HepG2 (cell line): ENCODE data around the gene USP30. TPM values are rescaled to one million over a fixed set of nuclear protein-coding genes. Genes with fewer than 3 reads are reported as not detected.

Experiments used
- HNF4G ChIP-seq, 2 experiments: sonication (generic) in 1 of 2; formaldehyde crosslinking in 1 of 2; IDR thresholded peaks; 2 replicates each; pipeline versions ENCODE4 v1.4.0 to v1.6.1; 2011 to 2020; ENCODE audit warnings: borderline replicate concordance in 2 of 2, low read depth in 2 of 2, mild to moderate bottlenecking in 2 of 2, low read length in 1 of 2, missing genetic modification reagents in 1 of 2, moderate library complexity in 1 of 2
- NR2F6 ChIP-seq, 2 experiments: IDR thresholded peaks; 2 replicates each; pipeline ENCODE4 v1.6.1; 2016; ENCODE audit warnings: antibody characterized with exemption in 1 of 2, mild to moderate bottlenecking in 1 of 2
- RXRA ChIP-seq: sonication (generic); formaldehyde crosslinking; IDR thresholded peaks from 2 replicates; pipeline ENCODE4 v1.5.1; 2020; ENCODE audit warnings: missing genetic modification reagents
- SNRNP70 ChIP-seq: fragments of 200-400 bp; formaldehyde crosslinking; IDR thresholded peaks from 2 replicates; pipeline ENCODE4 v1.6.1; 2017; ENCODE audit warnings: mild to moderate bottlenecking, low read depth, low read length, moderate library complexity
- ZNF10 ChIP-seq: sonication (generic); formaldehyde crosslinking; IDR thresholded peaks from 2 replicates; pipeline ENCODE4 v1.4.0; 2020; ENCODE audit warnings: mild to moderate bottlenecking, low read depth, missing genetic modification reagents, borderline replicate concordance
- ZNF501 ChIP-seq: sonication (generic); formaldehyde crosslinking; IDR thresholded peaks from 2 replicates; pipeline ENCODE4 v1.5.1; 2020; ENCODE audit warnings: mild to moderate bottlenecking, moderate library complexity, missing genetic modification reagents
- polyA plus RNA-seq, 8 experiments: library from polyadenylated mRNA; depleted of rRNA in 3 of 8; stranded (reverse) in 7 of 8; unstranded in 1 of 8; fragments of >200 nt; fragmentation: Illumina TruSeq in 4 of 8; extraction: Trizol in 4 of 8; gene quantifications; 2 replicates each; pipeline versions ENCODE4 v1.2.1 to v1.2.3, GENCODE V29; 2011 to 2016; ENCODE audit warnings: low read depth in 4 of 8, missing spikeins in 1 of 8, mixed read lengths in 1 of 8; ENCODE audit not compliant: insufficient read depth in 1 of 8
- total RNA-seq, 5 experiments: library from RNA; depleted of rRNA; stranded (reverse); fragments of >200 nt; fragmentation: Illumina TruSeq; extraction: Trizol; gene quantifications; 2 replicates each; pipeline ENCODE4 v1.2.3, GENCODE V29; 2016; ENCODE audit warnings: low read depth in 1 of 5
- TF ChIP-seq, protein P1 (sequence below): sonication (generic); formaldehyde crosslinking; IDR thresholded peaks from 2 replicates; pipeline ENCODE4 v1.9.0; 2022; ENCODE audit warnings: low read depth, missing genetic modification reagents
- TF ChIP-seq, protein P2 (sequence below): sonication (generic); formaldehyde crosslinking; IDR thresholded peaks from 2 replicates; pipeline ENCODE4 v1.4.0; 2020; ENCODE audit warnings: missing genetic modification reagents
- TF ChIP-seq, protein P3 (sequence below): sonication (generic); formaldehyde crosslinking; IDR thresholded peaks from 2 replicates; pipeline ENCODE4 v1.4.0; 2020; ENCODE audit warnings: missing genetic modification reagents
- TF ChIP-seq, protein P4 (sequence below): IDR thresholded peaks from 2 replicates; pipeline ENCODE4 v1.6.1; 2016; ENCODE audit warnings: low read depth, borderline replicate concordance
- TF ChIP-seq, protein P5 (sequence below): IDR thresholded peaks from 2 replicates; pipeline ENCODE4 v1.6.1; 2016

Gene USP30
- total and polyA plus RNA-seq, 2 of the 13 experiments (the other 11 are each of a cell fraction or from before 2014, with no cell fraction given), result 11.2 to 20.8 TPM

DNA sequence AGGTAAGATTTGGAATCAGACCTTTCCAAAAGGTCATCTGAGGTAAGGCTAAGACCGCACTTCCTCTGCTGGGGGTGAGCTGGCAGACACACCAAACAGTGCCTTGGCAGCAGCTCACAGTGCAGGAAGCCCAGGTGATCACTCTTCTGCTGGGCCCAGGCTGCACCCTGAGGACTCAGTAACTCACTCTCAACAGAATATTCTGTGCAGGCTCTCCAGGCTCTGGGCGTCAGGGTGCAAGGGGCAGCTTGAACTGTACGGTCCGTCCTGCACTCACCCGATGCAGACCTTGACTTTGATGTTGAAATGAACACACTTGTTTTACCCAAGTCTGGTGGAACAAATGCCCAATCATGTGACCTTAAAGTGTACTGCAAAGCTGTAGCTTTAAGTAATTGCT, 34.9 kb downstream of the USP30 start (continued):
- TF ChIP-seq, protein P1, sequence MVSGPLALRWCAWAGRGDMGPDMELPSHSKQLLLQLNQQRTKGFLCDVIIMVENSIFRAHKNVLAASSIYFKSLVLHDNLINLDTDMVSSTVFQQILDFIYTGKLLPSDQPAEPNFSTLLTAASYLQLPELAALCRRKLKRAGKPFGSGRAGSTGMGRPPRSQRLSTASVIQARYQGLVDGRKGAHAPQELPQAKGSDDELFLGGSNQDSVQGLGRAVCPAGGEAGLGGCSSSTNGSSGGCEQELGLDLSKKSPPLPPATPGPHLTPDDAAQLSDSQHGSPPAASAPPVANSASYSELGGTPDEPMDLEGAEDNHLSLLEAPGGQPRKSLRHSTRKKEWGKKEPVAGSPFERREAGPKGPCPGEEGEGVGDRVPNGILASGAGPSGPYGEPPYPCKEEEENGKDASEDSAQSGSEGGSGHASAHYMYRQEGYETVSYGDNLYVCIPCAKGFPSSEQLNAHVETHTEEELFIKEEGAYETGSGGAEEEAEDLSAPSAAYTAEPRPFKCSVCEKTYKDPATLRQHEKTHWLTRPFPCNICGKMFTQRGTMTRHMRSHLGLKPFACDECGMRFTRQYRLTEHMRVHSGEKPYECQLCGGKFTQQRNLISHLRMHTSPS (CRISPR knock-in tag), result peak; percentile 58; the same call in 1 of the 2 replicates
- TF ChIP-seq, protein P2, sequence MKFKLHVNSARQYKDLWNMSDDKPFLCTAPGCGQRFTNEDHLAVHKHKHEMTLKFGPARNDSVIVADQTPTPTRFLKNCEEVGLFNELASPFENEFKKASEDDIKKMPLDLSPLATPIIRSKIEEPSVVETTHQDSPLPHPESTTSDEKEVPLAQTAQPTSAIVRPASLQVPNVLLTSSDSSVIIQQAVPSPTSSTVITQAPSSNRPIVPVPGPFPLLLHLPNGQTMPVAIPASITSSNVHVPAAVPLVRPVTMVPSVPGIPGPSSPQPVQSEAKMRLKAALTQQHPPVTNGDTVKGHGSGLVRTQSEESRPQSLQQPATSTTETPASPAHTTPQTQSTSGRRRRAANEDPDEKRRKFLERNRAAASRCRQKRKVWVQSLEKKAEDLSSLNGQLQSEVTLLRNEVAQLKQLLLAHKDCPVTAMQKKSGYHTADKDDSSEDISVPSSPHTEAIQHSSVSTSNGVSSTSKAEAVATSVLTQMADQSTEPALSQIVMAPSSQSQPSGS (CRISPR knock-in tag), result 0 out of 2 replicates have a peak, but pooled peaks have one; percentile 21
- TF ChIP-seq HNF4G (IDR thresholded peaks at IDR 0.05; ENCODE audit: borderline replicate concordance, low read depth, low read length), result peak; percentile 49; the same call in 1 of the 2 replicates
- TF ChIP-seq HNF4G (CRISPR knock-in tag; IDR thresholded peaks at IDR 0.05; ENCODE audit: borderline replicate concordance, low read depth), result no peak
- TF ChIP-seq, protein P3, sequence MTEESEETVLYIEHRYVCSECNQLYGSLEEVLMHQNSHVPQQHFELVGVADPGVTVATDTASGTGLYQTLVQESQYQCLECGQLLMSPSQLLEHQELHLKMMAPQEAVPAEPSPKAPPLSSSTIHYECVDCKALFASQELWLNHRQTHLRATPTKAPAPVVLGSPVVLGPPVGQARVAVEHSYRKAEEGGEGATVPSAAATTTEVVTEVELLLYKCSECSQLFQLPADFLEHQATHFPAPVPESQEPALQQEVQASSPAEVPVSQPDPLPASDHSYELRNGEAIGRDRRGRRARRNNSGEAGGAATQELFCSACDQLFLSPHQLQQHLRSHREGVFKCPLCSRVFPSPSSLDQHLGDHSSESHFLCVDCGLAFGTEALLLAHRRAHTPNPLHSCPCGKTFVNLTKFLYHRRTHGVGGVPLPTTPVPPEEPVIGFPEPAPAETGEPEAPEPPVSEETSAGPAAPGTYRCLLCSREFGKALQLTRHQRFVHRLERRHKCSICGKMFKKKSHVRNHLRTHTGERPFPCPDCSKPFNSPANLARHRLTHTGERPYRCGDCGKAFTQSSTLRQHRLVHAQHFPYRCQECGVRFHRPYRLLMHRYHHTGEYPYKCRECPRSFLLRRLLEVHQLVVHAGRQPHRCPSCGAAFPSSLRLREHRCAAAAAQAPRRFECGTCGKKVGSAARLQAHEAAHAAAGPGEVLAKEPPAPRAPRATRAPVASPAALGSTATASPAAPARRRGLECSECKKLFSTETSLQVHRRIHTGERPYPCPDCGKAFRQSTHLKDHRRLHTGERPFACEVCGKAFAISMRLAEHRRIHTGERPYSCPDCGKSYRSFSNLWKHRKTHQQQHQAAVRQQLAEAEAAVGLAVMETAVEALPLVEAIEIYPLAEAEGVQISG (CRISPR knock-in tag), result peak; percentile 59
- no peak for TF ChIP-seq ZNF10 (CRISPR knock-in tag)
- peak; percentile 50; the same call in 1 of the 2 replicates for TF ChIP-seq NR2F6 (IDR thresholded peaks at IDR 0.05)
- peak; percentile 70 for TF ChIP-seq NR2F6 (CRISPR knock-in tag; IDR thresholded peaks at IDR 0.05)
- no peak for TF ChIP-seq SNRNP70
- TF ChIP-seq ZNF501, result 0 out of 2 replicates have a peak, but pooled peaks have one; percentile 16
- TF ChIP-seq, protein P4, sequence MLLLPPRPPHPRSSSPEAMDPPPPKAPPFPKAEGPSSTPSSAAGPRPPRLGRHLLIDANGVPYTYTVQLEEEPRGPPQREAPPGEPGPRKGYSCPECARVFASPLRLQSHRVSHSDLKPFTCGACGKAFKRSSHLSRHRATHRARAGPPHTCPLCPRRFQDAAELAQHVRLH (CRISPR knock-in tag), result 0 out of 2 replicates have a peak, but pooled peaks have one; percentile 53
- TF ChIP-seq, protein P5, sequence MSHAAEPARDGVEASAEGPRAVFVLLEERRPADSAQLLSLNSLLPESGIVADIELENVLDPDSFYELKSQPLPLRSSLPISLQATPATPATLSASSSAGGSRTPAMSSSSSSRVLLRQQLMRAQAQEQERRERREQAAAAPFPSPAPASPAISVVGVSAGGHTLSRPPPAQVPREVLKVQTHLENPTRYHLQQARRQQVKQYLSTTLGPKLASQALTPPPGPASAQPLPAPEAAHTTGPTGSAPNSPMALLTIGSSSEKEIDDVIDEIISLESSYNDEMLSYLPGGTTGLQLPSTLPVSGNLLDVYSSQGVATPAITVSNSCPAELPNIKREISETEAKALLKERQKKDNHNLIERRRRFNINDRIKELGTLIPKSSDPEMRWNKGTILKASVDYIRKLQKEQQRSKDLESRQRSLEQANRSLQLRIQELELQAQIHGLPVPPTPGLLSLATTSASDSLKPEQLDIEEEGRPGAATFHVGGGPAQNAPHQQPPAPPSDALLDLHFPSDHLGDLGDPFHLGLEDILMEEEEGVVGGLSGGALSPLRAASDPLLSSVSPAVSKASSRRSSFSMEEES (CRISPR knock-in tag), result peak; percentile 76
- peak; percentile 84 for TF ChIP-seq RXRA
